Endothelial cell of umbilical vein (primary cell): ENCODE data around the gene MTREX. TPM values are rescaled to one million over a fixed set of nuclear protein-coding genes. Genes with fewer than 3 reads are reported as not detected.

Source experiments
- BruUV-seq: library from RNA; stranded (reverse); fragments of 400-500 nt; replicated peaks from 2 replicates; lab custom pipeline; 2021; lab: Mats Ljungman, UMichigan
- CTCF ChIA-PET: fragments of 300-600, 350-600 bp; sonication (Branson Sonifier 250); formaldehyde crosslinking; loops from one replicate; lab custom pipeline; 2021; ENCODE audit warnings: antibody characterized with exemption, inconsistent platforms; lab: Charles Lee
- POLR2A ChIA-PET: fragments of 300-600, 350-600 bp; sonication (Branson Sonifier 250); formaldehyde crosslinking; loops from one replicate; lab custom pipeline; 2021; ENCODE audit warnings: antibody characterized with exemption, inconsistent platforms; lab: Charles Lee
- DNase-seq: peaks from one replicate; pipeline ENCODE4 v3.0.0-alpha.2; 2011; ENCODE audit warnings: low read depth, low spot score
- FAIRE-seq: peaks from 2 replicates; lab custom pipeline; 2011; peaks lifted over from hg19 to GRCh38; lab: Jason Lieb, UNC
- H2AFZ ChIP-seq: 2 replicates; pipeline ENCODE4 v1.6.0; 2012; ENCODE audit warnings: low read depth, low read length, control low read depth, inconsistent platforms
- H3K27ac ChIP-seq: 2 replicates; pipeline ENCODE4 v1.5.1; 2011; ENCODE audit warnings: low read depth, mild to moderate bottlenecking, control low read depth, low read length, moderate library complexity; ENCODE audit not compliant: insufficient read depth
- H3K27me3 ChIP-seq, 2 experiments: 2 replicates each; pipeline versions ENCODE4 v1.6.0 to v1.6.1; 2011; ENCODE audit warnings: low read length in 2 of 2, mixed read lengths in 1 of 2; ENCODE audit not compliant: control insufficient read depth in 2 of 2, insufficient read depth in 2 of 2
- H3K36me3 ChIP-seq, 2 experiments: 2 replicates in 1 of 2; 3 replicates in 1 of 2; pipeline ENCODE4 v1.5.1; 2011; ENCODE audit warnings: low read length in 2 of 2, mild to moderate bottlenecking in 1 of 2, moderate library complexity in 1 of 2; ENCODE audit not compliant: control insufficient read depth in 2 of 2, insufficient read depth in 2 of 2; ENCODE audit errors: extremely low read depth in 1 of 2
- H3K4me1 ChIP-seq: 3 replicates; pipeline ENCODE4 v1.5.1; 2011; ENCODE audit warnings: mild to moderate bottlenecking, low read length; ENCODE audit not compliant: control insufficient read depth, insufficient read depth; ENCODE audit errors: extremely low read depth
- H3K4me2 ChIP-seq: 2 replicates; pipeline ENCODE4 v1.6.1; 2011; ENCODE audit warnings: low read length, control low read depth, mixed read lengths; ENCODE audit not compliant: insufficient read depth
- H3K4me3 ChIP-seq, 3 experiments: fragments of 200-600 bp in 1 of 3; sonication (generic), shearing (Covaris generic) in 1 of 3; replicated peaks in 1 of 3; 2 replicates each; pipeline ENCODE4 v1.5.1; 2011 to 2016; ENCODE audit warnings: control low read depth in 3 of 3, low read length in 3 of 3, mild to moderate bottlenecking in 2 of 3, inconsistent platforms in 1 of 3, low read depth in 1 of 3, moderate library complexity in 1 of 3; ENCODE audit not compliant: insufficient read depth in 1 of 3
- H3K79me2 ChIP-seq: 2 replicates; pipeline ENCODE4 v1.6.0; 2012; ENCODE audit warnings: low read length, inconsistent platforms; ENCODE audit not compliant: control insufficient read depth, insufficient read depth
- H3K9ac ChIP-seq: replicated peaks from 2 replicates; pipeline ENCODE3; 2011; ENCODE audit warnings: low read length, control low read depth; ENCODE audit not compliant: insufficient read depth; ENCODE audit errors: extremely low read depth
- H3K9me1 ChIP-seq: replicated peaks from 3 replicates; pipeline ENCODE4 v1.6.0; 2011; ENCODE audit warnings: mild to moderate bottlenecking, low read length; ENCODE audit not compliant: control insufficient read depth, insufficient read depth; ENCODE audit errors: extremely low read depth
- H3K9me3 ChIP-seq: replicated peaks from 2 replicates; pipeline ENCODE4 v1.5.1; 2012; ENCODE audit warnings: low read length, inconsistent platforms; ENCODE audit not compliant: control insufficient read depth, insufficient read depth
- H4K20me1 ChIP-seq: replicated peaks from 2 replicates; pipeline ENCODE3; 2011; ENCODE audit warnings: mild to moderate bottlenecking, low read length; ENCODE audit not compliant: control insufficient read depth, insufficient read depth; ENCODE audit errors: extremely low read depth
- EZH2 ChIP-seq: IDR thresholded peaks from 2 replicates; pipeline ENCODE4 v1.6.1; 2012; ENCODE audit warnings: borderline replicate concordance, low read depth, mild to moderate bottlenecking, moderate library complexity, low read length, inconsistent platforms; ENCODE audit not compliant: severe bottlenecking
- FOS ChIP-seq: IDR thresholded peaks from 2 replicates; pipeline ENCODE4 v1.6.1; 2011; ENCODE audit warnings: mild to moderate bottlenecking, low read length, moderate library complexity, borderline replicate concordance; ENCODE audit not compliant: insufficient read depth
- GATA2 ChIP-seq: IDR thresholded peaks from 2 replicates; pipeline ENCODE4 v1.7.0; 2011; ENCODE audit warnings: low read depth, mild to moderate bottlenecking, moderate library complexity, mixed read lengths, low read length; ENCODE audit not compliant: insufficient read length, insufficient read depth
- JUN ChIP-seq: IDR thresholded peaks from 2 replicates; pipeline ENCODE4 v1.6.1; 2011; ENCODE audit warnings: borderline replicate concordance, low read depth; ENCODE audit not compliant: insufficient read length, insufficient read depth
- MYC ChIP-seq: IDR thresholded peaks from one replicate; pipeline ENCODE4 v1.6.1; 2011; ENCODE audit warnings: mild to moderate bottlenecking, low read depth, low read length
- POLR2A ChIP-seq: IDR thresholded peaks from 2 replicates; pipeline ENCODE4 v1.6.1; 2012; ENCODE audit warnings: low read depth, mild to moderate bottlenecking, control low read depth, low read length
- POLR2AphosphoS5 ChIP-seq: IDR thresholded peaks from 2 replicates; pipeline ENCODE4 v1.6.1; 2012; ENCODE audit warnings: low read depth, mild to moderate bottlenecking, control low read depth, low read length, moderate library complexity; ENCODE audit not compliant: insufficient read depth
- dilution Hi-C: fragments of 300-500 bp; cut with MboI; formaldehyde crosslinking; loops from one replicate; pipeline ENCODE4 v1.15.0; 2019; ENCODE audit warnings: low sequenced_read_pairs; ENCODE audit not compliant: extremely low pct_ligation_motif_present
- intact Hi-C: fragments of 100-400 bp; cut with micrococcal nuclease; formaldehyde crosslinking; loops from one replicate; pipeline ENCODE4 v1.10.0; 2022
- polyA plus RNA-seq, 4 experiments: library from polyadenylated mRNA; depleted of rRNA in 3 of 4; stranded (reverse) in 3 of 4; unstranded in 1 of 4; fragments of >200 nt; gene quantifications; 2 replicates each; pipeline versions ENCODE4 v1.2.1 to v1.2.3, GENCODE V29; 2011 to 2012; ENCODE audit warnings: missing spikeins in 1 of 4
- total RNA-seq: library from RNA; stranded (reverse); gene quantifications from 2 replicates; pipeline ENCODE4 v1.2.3, GENCODE V29; 2021
- TF ChIP-seq, protein P1 (sequence below), 2 donors: IDR thresholded peaks; 1 replicate in 1 of 2; 2 replicates in 1 of 2; pipeline ENCODE4 v1.5.1; 2011; ENCODE audit warnings: low read length in 2 of 2, mild to moderate bottlenecking in 2 of 2, moderate library complexity in 2 of 2, control low read depth in 1 of 2, inconsistent platforms in 1 of 2, low read depth in 1 of 2; ENCODE audit not compliant: insufficient read depth in 1 of 2; ENCODE audit errors: extremely low read depth in 1 of 2
- TF ChIP-seq, protein P2 (sequence below): IDR thresholded peaks from 2 replicates; pipeline ENCODE4 v1.6.1; 2011; ENCODE audit not compliant: insufficient read depth, insufficient read length

Gene MTREX
- total and polyA plus RNA-seq, 2 donors (not counting 3 experiments of a cell fraction or from before 2014, with no cell fraction given): 9.8 to 76.3 TPM

DNA sequence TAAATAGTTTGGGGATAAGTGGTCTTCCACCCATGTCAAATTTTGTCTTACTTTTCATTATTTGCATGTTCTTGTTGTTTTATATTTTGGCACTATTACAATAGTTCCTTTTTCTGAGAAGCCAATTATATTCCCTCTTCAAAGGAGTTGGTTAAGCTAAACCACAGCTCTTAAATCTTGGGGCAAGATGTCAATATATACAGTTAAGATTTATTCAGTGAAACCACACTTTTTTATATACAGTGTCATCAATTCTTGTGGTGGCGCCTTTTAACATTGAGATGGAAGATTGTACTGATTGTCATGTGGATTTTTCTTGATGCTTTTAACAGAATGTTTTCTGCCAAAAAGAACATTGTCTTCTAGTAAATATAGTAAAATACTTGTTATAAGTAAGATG lies 104.1 kb downstream of the MTREX start:
- H3K36me3 ChIP-seq: peaks cover 0 to 9% of the 10 kb centered on the region in 2 experiments
- no peak for FAIRE-seq
- no peak overlapping the region for H3K9ac ChIP-seq
- H3K9me1 ChIP-seq: no peaks in the 10 kb centered on the region
- no peaks in the 10 kb centered on the region for H4K20me1 ChIP-seq
- intact Hi-C loops (loop anchor here (5.0 kb wide), 1 partner anchor 510 kb away; no protein-coding TSS in a partner anchor), dilution Hi-C loops (no loop called here)
- no peak overlapping the region for H3K27ac ChIP-seq
- TF ChIP-seq EZH2: no peak
- no peak for DNase-seq
- no peaks in the 10 kb centered on the region for H3K79me2 ChIP-seq
- H2AFZ ChIP-seq: no peak overlapping the region
- POLR2A ChIA-PET: no interaction called here
- H3K4me3 ChIP-seq: no peak overlapping the region
- H3K27me3 ChIP-seq: no peaks in the 10 kb centered on the region
- CTCF ChIA-PET: interaction anchor here (0.6 kb wide), 1 partner anchor 280 kb away, joined by 4 read pairs; no protein-coding TSS in a partner anchor
- H3K4me1 ChIP-seq: no peaks in the 10 kb centered on the region
- no peak overlapping the region for H3K4me2 ChIP-seq
- no peaks in the 10 kb centered on the region for H3K9me3 ChIP-seq
- BruUV-seq: no TSS peak

DNA sequence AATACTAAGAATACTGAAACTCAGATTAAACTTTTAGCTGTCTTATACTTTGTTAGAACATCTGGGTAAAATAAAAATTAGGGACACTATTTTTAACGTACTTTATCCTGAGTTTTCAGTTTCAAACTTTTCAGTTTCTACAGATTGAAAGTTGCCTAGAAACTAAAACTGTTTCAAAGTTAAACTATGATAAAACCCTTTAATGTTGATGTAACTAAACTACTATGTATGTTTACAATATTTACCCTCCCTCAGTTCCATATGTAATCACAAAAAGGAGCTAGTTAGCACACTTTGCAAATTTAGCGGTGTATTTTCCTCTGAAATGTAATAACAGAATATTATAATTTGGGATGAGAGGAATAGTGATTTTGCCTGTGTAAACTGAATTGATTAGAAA lies 105.9 kb downstream of the MTREX start:
- POLR2A ChIA-PET: interaction anchor here (0.7 kb wide), 1 partner anchor 9 kb away, joined by 5 read pairs; no protein-coding TSS in a partner anchor
- CTCF ChIA-PET: interaction anchor here (1.3 to 5.0 kb wide), 4 partner anchors 8 to 278 kb away, joined by 3 to 21 read pairs (median 11); no protein-coding TSS in a partner anchor
- TF ChIP-seq GATA2: no peak
- TF ChIP-seq EZH2: no peak
- no peak for TF ChIP-seq MYC
- TF ChIP-seq POLR2AphosphoS5: no peak
- TF ChIP-seq FOS: no peak
- no peak for TF ChIP-seq POLR2A
- TF ChIP-seq JUN: no peak
- TF ChIP-seq, protein P1, sequence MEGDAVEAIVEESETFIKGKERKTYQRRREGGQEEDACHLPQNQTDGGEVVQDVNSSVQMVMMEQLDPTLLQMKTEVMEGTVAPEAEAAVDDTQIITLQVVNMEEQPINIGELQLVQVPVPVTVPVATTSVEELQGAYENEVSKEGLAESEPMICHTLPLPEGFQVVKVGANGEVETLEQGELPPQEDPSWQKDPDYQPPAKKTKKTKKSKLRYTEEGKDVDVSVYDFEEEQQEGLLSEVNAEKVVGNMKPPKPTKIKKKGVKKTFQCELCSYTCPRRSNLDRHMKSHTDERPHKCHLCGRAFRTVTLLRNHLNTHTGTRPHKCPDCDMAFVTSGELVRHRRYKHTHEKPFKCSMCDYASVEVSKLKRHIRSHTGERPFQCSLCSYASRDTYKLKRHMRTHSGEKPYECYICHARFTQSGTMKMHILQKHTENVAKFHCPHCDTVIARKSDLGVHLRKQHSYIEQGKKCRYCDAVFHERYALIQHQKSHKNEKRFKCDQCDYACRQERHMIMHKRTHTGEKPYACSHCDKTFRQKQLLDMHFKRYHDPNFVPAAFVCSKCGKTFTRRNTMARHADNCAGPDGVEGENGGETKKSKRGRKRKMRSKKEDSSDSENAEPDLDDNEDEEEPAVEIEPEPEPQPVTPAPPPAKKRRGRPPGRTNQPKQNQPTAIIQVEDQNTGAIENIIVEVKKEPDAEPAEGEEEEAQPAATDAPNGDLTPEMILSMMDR (IDR thresholded peaks at IDR 0.05; ENCODE audit: extremely low read depth in 1 of 2, insufficient read depth in 1 of 2, low read depth in 1 of 2, low read length in 2 of 2): no peak
- TF ChIP-seq, protein P2, sequence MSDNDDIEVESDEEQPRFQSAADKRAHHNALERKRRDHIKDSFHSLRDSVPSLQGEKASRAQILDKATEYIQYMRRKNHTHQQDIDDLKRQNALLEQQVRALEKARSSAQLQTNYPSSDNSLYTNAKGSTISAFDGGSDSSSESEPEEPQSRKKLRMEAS: no peak
- BruUV-seq: no TSS peak
- no peak overlapping the region for H3K4me3 ChIP-seq
- no peak overlapping the region for H3K27ac ChIP-seq
- H4K20me1 ChIP-seq: no peaks in the 10 kb centered on the region
- H3K79me2 ChIP-seq: no peaks in the 10 kb centered on the region
- FAIRE-seq (no peak), DNase-seq (no peak)
- intact Hi-C loops (loop anchor here (5.0 kb wide), 1 partner anchor 509 kb away; no protein-coding TSS in a partner anchor), dilution Hi-C loops (no loop called here)
- no peaks in the 10 kb centered on the region for H3K9me3 ChIP-seq
- H3K36me3 ChIP-seq: peaks cover 0 to 9% of the 10 kb centered on the region in 2 experiments
- H3K9me1 ChIP-seq: no peaks in the 10 kb centered on the region
- H3K4me2 ChIP-seq: no peak overlapping the region
- H3K4me1 ChIP-seq: no peaks in the 10 kb centered on the region
- H2AFZ ChIP-seq: no peak overlapping the region
- no peaks in the 10 kb centered on the region for H3K27me3 ChIP-seq
- H3K9ac ChIP-seq: no peak overlapping the region
